Measurements from ENCODE around the gene MYO3B. TPM values are rescaled to one million over a fixed set of nuclear protein-coding genes. Genes with fewer than 3 reads are reported as not detected.

Gene MYO3B, protein sequence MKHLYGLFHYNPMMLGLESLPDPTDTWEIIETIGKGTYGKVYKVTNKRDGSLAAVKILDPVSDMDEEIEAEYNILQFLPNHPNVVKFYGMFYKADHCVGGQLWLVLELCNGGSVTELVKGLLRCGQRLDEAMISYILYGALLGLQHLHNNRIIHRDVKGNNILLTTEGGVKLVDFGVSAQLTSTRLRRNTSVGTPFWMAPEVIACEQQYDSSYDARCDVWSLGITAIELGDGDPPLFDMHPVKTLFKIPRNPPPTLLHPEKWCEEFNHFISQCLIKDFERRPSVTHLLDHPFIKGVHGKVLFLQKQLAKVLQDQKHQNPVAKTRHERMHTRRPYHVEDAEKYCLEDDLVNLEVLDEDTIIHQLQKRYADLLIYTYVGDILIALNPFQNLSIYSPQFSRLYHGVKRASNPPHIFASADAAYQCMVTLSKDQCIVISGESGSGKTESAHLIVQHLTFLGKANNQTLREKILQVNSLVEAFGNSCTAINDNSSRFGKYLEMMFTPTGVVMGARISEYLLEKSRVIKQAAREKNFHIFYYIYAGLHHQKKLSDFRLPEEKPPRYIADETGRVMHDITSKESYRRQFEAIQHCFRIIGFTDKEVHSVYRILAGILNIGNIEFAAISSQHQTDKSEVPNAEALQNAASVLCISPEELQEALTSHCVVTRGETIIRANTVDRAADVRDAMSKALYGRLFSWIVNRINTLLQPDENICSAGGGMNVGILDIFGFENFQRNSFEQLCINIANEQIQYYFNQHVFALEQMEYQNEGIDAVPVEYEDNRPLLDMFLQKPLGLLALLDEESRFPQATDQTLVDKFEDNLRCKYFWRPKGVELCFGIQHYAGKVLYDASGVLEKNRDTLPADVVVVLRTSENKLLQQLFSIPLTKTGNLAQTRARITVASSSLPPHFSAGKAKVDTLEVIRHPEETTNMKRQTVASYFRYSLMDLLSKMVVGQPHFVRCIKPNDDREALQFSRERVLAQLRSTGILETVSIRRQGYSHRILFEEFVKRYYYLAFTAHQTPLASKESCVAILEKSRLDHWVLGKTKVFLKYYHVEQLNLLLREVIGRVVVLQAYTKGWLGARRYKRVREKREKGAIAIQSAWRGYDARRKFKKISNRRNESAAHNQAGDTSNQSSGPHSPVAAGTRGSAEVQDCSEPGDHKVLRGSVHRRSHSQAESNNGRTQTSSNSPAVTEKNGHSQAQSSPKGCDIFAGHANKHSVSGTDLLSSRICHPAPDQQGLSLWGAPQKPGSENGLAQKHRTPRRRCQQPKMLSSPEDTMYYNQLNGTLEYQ (N-terminal part only)
- total RNA-seq (2014; rRNA removed; shearing (Covaris generic)): not detected in 2 replicates
- total RNA-seq (2022): not detected in 2 replicates
- Bru-seq, nascent RNA: percentile 5 among the genes with signal in this experiment
- percentile 3 among the genes with signal in this experiment for BruChase-seq, experiment 1, labeled RNA remaining after a 6-hour chase
- percentile 3 among the genes with signal in this experiment for BruChase-seq, experiment 2, labeled RNA remaining after a 2-hour chase
- long read RNA-seq: 0 reads

DNA sequence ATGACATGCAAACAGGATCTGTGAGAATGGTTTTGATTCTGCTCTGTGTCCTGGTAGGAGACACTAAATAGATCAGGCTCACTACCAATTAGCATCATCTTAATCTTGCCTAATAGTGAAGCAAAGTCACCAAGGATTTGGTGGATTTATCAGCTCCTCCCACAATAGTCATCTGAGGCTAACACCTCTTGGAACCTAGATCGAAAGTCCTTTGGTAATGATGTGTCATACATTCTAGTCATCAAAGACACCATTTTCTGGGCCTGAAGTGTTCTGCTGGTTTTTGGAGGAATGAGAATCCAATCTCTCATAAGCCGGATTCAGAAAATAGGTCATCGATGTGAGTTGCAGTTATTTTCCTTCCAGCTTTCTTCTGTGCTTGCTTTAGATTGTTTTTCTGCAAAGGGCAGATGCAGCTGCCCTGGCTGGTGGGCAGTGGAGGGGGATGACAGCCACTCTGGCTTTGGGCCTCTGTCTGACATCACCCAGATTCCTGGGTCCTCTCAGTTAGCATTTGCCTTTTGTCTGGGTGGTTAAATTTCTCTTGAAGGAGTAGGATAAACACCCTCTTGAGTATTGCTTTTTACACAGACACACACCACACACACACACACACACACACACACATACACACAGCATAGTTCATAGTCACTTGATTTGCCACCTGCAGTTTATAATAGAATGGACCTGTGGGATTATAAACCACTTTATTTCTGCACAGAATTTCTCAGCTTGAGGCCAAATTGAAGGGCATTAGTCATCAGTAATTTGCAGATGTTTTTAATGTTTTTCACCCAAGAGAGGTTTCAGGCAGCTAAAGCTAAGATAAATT is at the start of gene MYO3B:
MYO3B (plus strand) TSS at position 198 of the 832 bp plus-strand sequence; CDS start at position 339, 141 bp downstream.
- no peaks in the 10 kb centered on the region for H3K9me2 ChIP-seq (ENCODE audit: insufficient read depth, low read length)
- no TSS peak for BruUV-seq (replicated peaks)
- no peaks in the 10 kb centered on the region for H3K9me3 ChIP-seq (ENCODE audit: low read length)
- POLR2A ChIA-PET: interaction anchor here (0.6 kb wide), 1 partner anchor 145 kb away, joined by 4 read pairs; no protein-coding TSS in a partner anchor
- CTCF ChIA-PET (ENCODE audit: unreplicated experiment): no interaction called here
- no peaks in the 10 kb centered on the region for H3K4me1 ChIP-seq (ENCODE audit: insufficient read depth, low read length, poor library complexity, severe bottlenecking)
- intact Hi-C loops (cut with micrococcal nuclease; ENCODE audit: unreplicated experiment): no loop called here
- H3K4me3 ChIP-seq (ENCODE audit: low read depth, low read length, poor library complexity, severe bottlenecking): no peak within 1 kb of the TSS
- H3K4me2 ChIP-seq (ENCODE audit: low read length): no peak within 1 kb of the TSS
- no peak for TF ChIP-seq EZH2phosphoT487 (IDR thresholded peaks at IDR 0.05; ENCODE audit: borderline replicate concordance, low read depth, low read length)
- TF ChIP-seq, protein P1, sequence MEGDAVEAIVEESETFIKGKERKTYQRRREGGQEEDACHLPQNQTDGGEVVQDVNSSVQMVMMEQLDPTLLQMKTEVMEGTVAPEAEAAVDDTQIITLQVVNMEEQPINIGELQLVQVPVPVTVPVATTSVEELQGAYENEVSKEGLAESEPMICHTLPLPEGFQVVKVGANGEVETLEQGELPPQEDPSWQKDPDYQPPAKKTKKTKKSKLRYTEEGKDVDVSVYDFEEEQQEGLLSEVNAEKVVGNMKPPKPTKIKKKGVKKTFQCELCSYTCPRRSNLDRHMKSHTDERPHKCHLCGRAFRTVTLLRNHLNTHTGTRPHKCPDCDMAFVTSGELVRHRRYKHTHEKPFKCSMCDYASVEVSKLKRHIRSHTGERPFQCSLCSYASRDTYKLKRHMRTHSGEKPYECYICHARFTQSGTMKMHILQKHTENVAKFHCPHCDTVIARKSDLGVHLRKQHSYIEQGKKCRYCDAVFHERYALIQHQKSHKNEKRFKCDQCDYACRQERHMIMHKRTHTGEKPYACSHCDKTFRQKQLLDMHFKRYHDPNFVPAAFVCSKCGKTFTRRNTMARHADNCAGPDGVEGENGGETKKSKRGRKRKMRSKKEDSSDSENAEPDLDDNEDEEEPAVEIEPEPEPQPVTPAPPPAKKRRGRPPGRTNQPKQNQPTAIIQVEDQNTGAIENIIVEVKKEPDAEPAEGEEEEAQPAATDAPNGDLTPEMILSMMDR (conservative IDR thresholded peaks at IDR 0.05; ENCODE audit: low read length): no peak
- no peaks in the 10 kb centered on the region for H3K79me2 ChIP-seq (ENCODE audit: insufficient read depth, low read depth, low read length)
- H3K27ac ChIP-seq (ENCODE audit: low read depth, low read length, poor library complexity, severe bottlenecking): no peak within 1 kb of the TSS
- DNase-seq (ENCODE audit: low spot score): no peak
- H3K36me3 ChIP-seq (ENCODE audit: insufficient read depth, low read length): no peaks in the 10 kb centered on the region
- no peaks in the 10 kb centered on the region; the same call in 1 of the 2 replicates for H4K20me1 ChIP-seq (ENCODE audit: insufficient read depth, low read length)
- no peak within 1 kb of the TSS for H2AFZ ChIP-seq (ENCODE audit: low read length)

DNA sequence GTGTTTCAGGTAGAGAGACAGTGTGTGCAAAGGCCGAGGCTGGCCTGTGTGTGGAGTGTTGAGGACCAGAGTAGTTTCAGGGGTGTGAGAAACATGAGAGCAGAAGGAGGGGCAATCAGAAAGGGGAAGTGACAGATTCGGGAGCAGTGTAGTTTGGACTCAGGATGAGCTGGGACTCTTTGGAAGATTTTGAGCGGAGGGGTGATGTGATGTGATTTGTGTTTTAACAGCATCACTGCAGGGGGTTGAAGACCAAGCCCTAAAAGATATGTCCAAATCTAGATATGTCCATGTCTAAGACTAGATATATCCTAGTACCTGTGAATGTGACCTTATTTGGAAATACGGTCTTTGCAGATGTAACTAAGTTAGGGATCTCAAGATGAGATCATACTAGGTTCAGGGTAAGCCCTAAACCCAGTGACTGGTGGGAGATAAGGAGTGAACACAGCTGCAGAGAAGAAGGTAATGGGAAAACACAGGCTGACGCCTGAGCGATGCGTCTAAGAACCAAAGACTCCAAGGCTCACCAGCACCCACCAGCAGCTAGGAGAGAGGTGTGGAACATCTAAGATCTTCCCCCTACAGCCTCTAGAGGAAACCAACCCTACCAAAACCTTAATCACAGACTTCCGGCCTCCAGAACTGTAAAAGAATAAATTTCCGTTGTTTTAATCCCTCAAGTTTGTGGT is 38.5 kb upstream of the MYO3B start:
- CTCF ChIA-PET (ENCODE audit: unreplicated experiment): no interaction called here
- Histone ChIP-seq H3K9me2 (ENCODE audit: insufficient read depth, low read length) (no peaks in the 10 kb centered on the region), H3K27ac (ENCODE audit: low read depth, low read length, poor library complexity, severe bottlenecking) (no peak overlapping the region), H3K4me3 (ENCODE audit: low read depth, low read length, poor library complexity, severe bottlenecking) (no peak overlapping the region), H3K4me2 (ENCODE audit: low read length) (peak overlapping the region; percentile 35; the same call in 1 of the 2 replicates), H3K79me2 (ENCODE audit: insufficient read depth, low read depth, low read length) (no peaks in the 10 kb centered on the region), H4K20me1 (ENCODE audit: insufficient read depth, low read length) (no peaks in the 10 kb centered on the region), H2AFZ (ENCODE audit: low read length) (no peak overlapping the region), H3K9me3 (ENCODE audit: low read length) (no peaks in the 10 kb centered on the region), H3K36me3 (ENCODE audit: insufficient read depth, low read length) (no peaks in the 10 kb centered on the region), H3K4me1 (ENCODE audit: insufficient read depth, low read length, poor library complexity, severe bottlenecking) (no peaks in the 10 kb centered on the region)
- no TSS peak for BruUV-seq (replicated peaks)
- TF ChIP-seq, protein P1 (conservative IDR thresholded peaks at IDR 0.05; ENCODE audit: low read length): no peak
- TF ChIP-seq EZH2phosphoT487 (IDR thresholded peaks at IDR 0.05; ENCODE audit: borderline replicate concordance, low read depth, low read length): no peak
- POLR2A ChIA-PET: no interaction called here
- DNase-seq (ENCODE audit: low spot score): no peak
- intact Hi-C loops (cut with micrococcal nuclease; ENCODE audit: unreplicated experiment): no loop called here
